Liver (tissue), 9 donors: ENCODE measurements around the gene RETSAT. TPM values are rescaled to one million over a fixed set of nuclear protein-coding genes. Genes with fewer than 3 reads are reported as not detected.

Experiments
- DNase-seq: peaks from one replicate; pipeline ENCODE4 v3.0.0-alpha.2; 2017; ENCODE audit warnings: low spot score
- H3K27ac ChIP-seq, 2 donors: one replicate each; pipeline ENCODE4 v1.7.0; 2013; ENCODE audit warnings: inconsistent platforms in 2 of 2, low read length in 2 of 2, control low read depth in 1 of 2, low read depth in 1 of 2, mild to moderate bottlenecking in 1 of 2
- H3K27me3 ChIP-seq, 4 donors: one replicate each; pipeline versions ENCODE4 v1.6.1 to v1.7.0; 2013; ENCODE audit warnings: low read length in 3 of 4, inconsistent platforms in 1 of 4, mild to moderate bottlenecking in 1 of 4, moderate library complexity in 1 of 4; ENCODE audit not compliant: control insufficient read depth in 4 of 4, insufficient read depth in 4 of 4
- H3K36me3 ChIP-seq, 4 donors: one replicate each; pipeline versions ENCODE4 v1.6.1 to v1.7.0; 2013; ENCODE audit warnings: low read length in 3 of 4, mild to moderate bottlenecking in 3 of 4, low read depth in 1 of 4, moderate library complexity in 1 of 4; ENCODE audit not compliant: control insufficient read depth in 4 of 4, insufficient read depth in 3 of 4
- H3K4me1 ChIP-seq, 4 donors: one replicate each; pipeline versions ENCODE4 v1.6.1 to v1.7.0; 2013; ENCODE audit warnings: low read length in 3 of 4, mild to moderate bottlenecking in 3 of 4, moderate library complexity in 1 of 4; ENCODE audit not compliant: control insufficient read depth in 4 of 4, insufficient read depth in 4 of 4
- H3K4me3 ChIP-seq, 3 donors: one replicate each; pipeline versions ENCODE4 v1.6.1 to v1.7.0; 2013; ENCODE audit warnings: low read length in 3 of 3, control low read depth in 1 of 3, low read depth in 1 of 3, mild to moderate bottlenecking in 1 of 3
- H3K9ac ChIP-seq, 2 donors: one replicate each; pipeline ENCODE4 v1.7.0; 2013; ENCODE audit warnings: low read length in 2 of 2, mild to moderate bottlenecking in 2 of 2, moderate library complexity in 2 of 2, control low read depth in 1 of 2, low read depth in 1 of 2
- H3K9me3 ChIP-seq, 4 donors: one replicate each; pipeline versions ENCODE4 v1.6.1 to v1.7.0; 2013; ENCODE audit warnings: low read length in 3 of 4; ENCODE audit not compliant: control insufficient read depth in 4 of 4
- ATF3 ChIP-seq: IDR thresholded peaks from 2 replicates; pipeline ENCODE4 v1.6.1; 2016; ENCODE audit warnings: antibody characterized with exemption
- CTCF ChIP-seq: fragments of 150-350 bp; IDR thresholded peaks from 2 replicates; pipeline ENCODE4 v1.5.1; 2017; ENCODE audit warnings: improper control_type of control experiment, low read depth, low read length; ENCODE audit not compliant: missing input control
- EGR1 ChIP-seq, 2 donors: IDR thresholded peaks; 2 replicates each; pipeline ENCODE4 v1.6.1; 2016 to 2018; ENCODE audit warnings: antibody characterized with exemption in 2 of 2, low read depth in 2 of 2
- FOXA1 ChIP-seq: IDR thresholded peaks from 2 replicates; pipeline ENCODE4 v1.6.1; 2016; ENCODE audit warnings: antibody characterized with exemption
- FOXA2 ChIP-seq: IDR thresholded peaks from 2 replicates; pipeline ENCODE4 v1.6.1; 2016; ENCODE audit warnings: antibody characterized with exemption
- GABPA ChIP-seq, 2 donors: IDR thresholded peaks in 1 of 2; conservative IDR thresholded peaks in 1 of 2; 2 replicates each; pipeline ENCODE4 v1.6.1; 2016; ENCODE audit warnings: antibody characterized with exemption in 2 of 2, mild to moderate bottlenecking in 1 of 2, moderate library complexity in 1 of 2
- HNF4A ChIP-seq, 2 donors: conservative IDR thresholded peaks; 2 replicates each; pipeline ENCODE4 v1.6.1; 2016; ENCODE audit warnings: antibody characterized with exemption in 2 of 2, mild to moderate bottlenecking in 2 of 2
- HNF4G ChIP-seq: IDR thresholded peaks from 2 replicates; pipeline ENCODE4 v1.6.1; 2016; ENCODE audit warnings: antibody characterized with exemption
- JUND ChIP-seq, 2 donors: IDR thresholded peaks; 2 replicates each; pipeline ENCODE4 v1.6.1; 2016; ENCODE audit warnings: antibody characterized with exemption in 2 of 2
- NR2F2 ChIP-seq: IDR thresholded peaks from 2 replicates; pipeline ENCODE4 v1.6.1; 2016; ENCODE audit warnings: antibody characterized with exemption
- RAD21 ChIP-seq, 2 donors: IDR thresholded peaks; 2 replicates each; pipeline ENCODE4 v1.6.1; 2016; ENCODE audit warnings: antibody characterized with exemption in 2 of 2, mild to moderate bottlenecking in 2 of 2
- REST ChIP-seq: IDR thresholded peaks from 2 replicates; pipeline ENCODE4 v1.6.1; 2016; ENCODE audit warnings: antibody characterized with exemption, mild to moderate bottlenecking
- RXRA ChIP-seq, 2 donors: IDR thresholded peaks; 2 replicates each; pipeline ENCODE4 v1.6.1; 2017 to 2018; ENCODE audit warnings: antibody characterized with exemption in 2 of 2, mild to moderate bottlenecking in 1 of 2
- SP1 ChIP-seq: IDR thresholded peaks from 2 replicates; pipeline ENCODE4 v1.6.1; 2018; ENCODE audit warnings: antibody characterized with exemption, mild to moderate bottlenecking
- TAF1 ChIP-seq: conservative IDR thresholded peaks from 2 replicates; pipeline ENCODE4 v1.6.1; 2016; ENCODE audit warnings: antibody characterized with exemption, mild to moderate bottlenecking
- YY1 ChIP-seq: IDR thresholded peaks from 2 replicates; pipeline ENCODE4 v1.6.1; 2016; ENCODE audit warnings: antibody characterized with exemption, mild to moderate bottlenecking
- ZBTB33 ChIP-seq: IDR thresholded peaks from 2 replicates; pipeline ENCODE4 v1.6.1; 2016; ENCODE audit warnings: antibody characterized with exemption
- WGBS: extraction: QIAGEN DNeasy Blood & Tissue Kit; methylation state at CpG from one replicate; pipeline ENCODE4 v1.1.7; 2013; 5-methylcytosine and 5-hydroxymethylcytosine counted together
- polyA plus RNA-seq, 2 donors: library from polyadenylated mRNA; stranded (reverse) in 1 of 2; unstranded in 1 of 2; fragments of 200-250 nt in 1 of 2; fragments of >200 nt in 1 of 2; fragmentation: Nextera tagmentation in 1 of 2; extraction: Ambion mirVana in 1 of 2; gene quantifications; one replicate each; pipeline versions ENCODE4 v1.2.1 to v1.2.3, GENCODE V29; 2013 to 2015
- total RNA-seq, 2 donors: library from RNA; depleted of rRNA; stranded (reverse); fragments of >200 nt; gene quantifications; one replicate each; pipeline ENCODE4 v1.2.3, GENCODE V29; 2014
- TF ChIP-seq, protein P1 (sequence below): IDR thresholded peaks from 2 replicates; pipeline ENCODE4 v1.6.1; 2016; ENCODE audit warnings: antibody characterized with exemption
- donor health status: healthy.
- donor health status: healthy.
- donor health status: healthy.
- donor health status: healthy.
- donor health status: healthy.

The RETSAT gene
- total and polyA plus RNA-seq, 4 donors: 22.8 to 101 (median 70.7) TPM

GRCh38 chr2:85371045-85371444 lies 16.7 kb upstream of the RETSAT start:
- no peak for DNase-seq
- Histone ChIP-seq H3K9ac (no peak overlapping the region), H3K27me3 (no peaks in the 10 kb centered on the region), H3K9me3 (no peaks in the 10 kb centered on the region), H3K36me3 (peaks cover 0 to 6% (median 1%) of the 10 kb centered on the region in 4 donors), H3K4me3 (no peak overlapping the region), H3K27ac (no peak overlapping the region), H3K4me1 (no peaks in the 10 kb centered on the region)
- WGBS: 96% methylated on average over 11 of the region's 11 CpGs
- TF ChIP-seq EGR1 (IDR thresholded peaks at IDR 0.05; ENCODE audit: low read depth in 2 of 2) (no peak), YY1 (no peak), FOXA2 (no peak), JUND (IDR thresholded peaks at IDR 0.05) (no peak), ATF3 (no peak), RXRA (IDR thresholded peaks at IDR 0.05) (no peak)

- H3K27me3 ChIP-seq: no peaks in the 10 kb centered on the region
- 87% methylated on average over 5 of the region's 5 CpGs for WGBS
- peaks cover 0 to 2% (median 1%) of the 10 kb centered on the region in 4 donors for H3K36me3 ChIP-seq
- peaks cover 0 to 7% (median 6%) of the 10 kb centered on the region in 4 donors for H3K4me1 ChIP-seq
- no peak for DNase-seq
- no peak overlapping the region for H3K9ac ChIP-seq
- TF ChIP-seq ZBTB33: no peak
- no peak for TF ChIP-seq JUND (IDR thresholded peaks at IDR 0.05)
- no peak for TF ChIP-seq ATF3
- TF ChIP-seq, protein P1, sequence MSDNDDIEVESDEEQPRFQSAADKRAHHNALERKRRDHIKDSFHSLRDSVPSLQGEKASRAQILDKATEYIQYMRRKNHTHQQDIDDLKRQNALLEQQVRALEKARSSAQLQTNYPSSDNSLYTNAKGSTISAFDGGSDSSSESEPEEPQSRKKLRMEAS: no peak
- TF ChIP-seq TAF1: no peak
- TF ChIP-seq RAD21 (IDR thresholded peaks at IDR 0.05): no peak
- no peak for TF ChIP-seq HNF4G
- no peak for TF ChIP-seq FOXA2
- no peak for TF ChIP-seq YY1
- TF ChIP-seq REST: no peak
- no peak for TF ChIP-seq HNF4A (conservative IDR thresholded peaks at IDR 0.05)
- no peak for TF ChIP-seq CTCF
- no peak for TF ChIP-seq NR2F2
- no peak for TF ChIP-seq EGR1 (IDR thresholded peaks at IDR 0.05; ENCODE audit: low read depth in 2 of 2)
- TF ChIP-seq SP1: no peak
- TF ChIP-seq RXRA (IDR thresholded peaks at IDR 0.05): no peak
- TF ChIP-seq FOXA1: no peak
- no peak for TF ChIP-seq GABPA (IDR thresholded peaks at IDR 0.05 in 1 of 2, conservative IDR thresholded peaks at IDR 0.05 in 1 of 2)
- no peak overlapping the region for H3K4me3 ChIP-seq
- H3K27ac ChIP-seq: no peak overlapping the region
- H3K9me3 ChIP-seq: no peaks in the 10 kb centered on the region
Observed at GRCh38 chr2:85369500-85369899, 15.2 kb upstream of the RETSAT start.
